ENCODE measurements around the gene CHSY3. TPM values are rescaled to one million over a fixed set of nuclear protein-coding genes. Genes with fewer than 3 reads are reported as not detected.

The CHSY3 gene
- total RNA-seq, 1 donor: 9.9 TPM

GRCh38 chr5:130011986-130012385, 107.7 kb downstream of the CHSY3 start:
- TF ChIP-seq CTCF (IDR thresholded peaks at IDR 0.05; ENCODE audit: insufficient read depth, low read depth, low read length): no peak
- DNase-seq (ENCODE audit: low read depth): no peak
- no peak overlapping the region for H3K4me3 ChIP-seq (ENCODE audit: low read depth, low read length)

- DNase-seq (ENCODE audit: low read depth): no peak
- no peak overlapping the region for H3K4me3 ChIP-seq (ENCODE audit: low read depth, low read length)
- no peak for TF ChIP-seq CTCF (IDR thresholded peaks at IDR 0.05; ENCODE audit: insufficient read depth, low read depth, low read length)
Measured at GRCh38 chr5:130017173-130017572, 112.9 kb downstream of the CHSY3 start.

- no peak for TF ChIP-seq CTCF (IDR thresholded peaks at IDR 0.05; ENCODE audit: insufficient read depth, low read depth, low read length)
- no peak overlapping the region for H3K4me3 ChIP-seq (ENCODE audit: low read depth, low read length)
- DNase-seq (ENCODE audit: low read depth): no peak
Measured at GRCh38 chr5:130018641-130019040, 114.4 kb downstream of the CHSY3 start.

- DNase-seq (ENCODE audit: low read depth): no peak
- H3K4me3 ChIP-seq (ENCODE audit: low read depth, low read length): no peak overlapping the region
- no peak for TF ChIP-seq CTCF (IDR thresholded peaks at IDR 0.05; ENCODE audit: insufficient read depth, low read depth, low read length)
Measured at GRCh38 chr5:130021000-130021399, 116.7 kb downstream of the CHSY3 start.

- no peak for TF ChIP-seq CTCF (IDR thresholded peaks at IDR 0.05; ENCODE audit: insufficient read depth, low read depth, low read length)
- DNase-seq (ENCODE audit: low read depth): no peak
- no peak overlapping the region for H3K4me3 ChIP-seq (ENCODE audit: low read depth, low read length)
Measured at GRCh38 chr5:130021876-130022275, 117.6 kb downstream of the CHSY3 start.

- no peak for DNase-seq (ENCODE audit: low read depth)
- no peak for TF ChIP-seq CTCF (IDR thresholded peaks at IDR 0.05; ENCODE audit: insufficient read depth, low read depth, low read length)
- H3K4me3 ChIP-seq (ENCODE audit: low read depth, low read length): no peak overlapping the region
Measured at GRCh38 chr5:130023604-130024003, 119.3 kb downstream of the CHSY3 start.

GRCh38 chr5:130024006-130024405, 119.7 kb downstream of the CHSY3 start:
- DNase-seq (ENCODE audit: low read depth): no peak
- no peak overlapping the region for H3K4me3 ChIP-seq (ENCODE audit: low read depth, low read length)
- no peak for TF ChIP-seq CTCF (IDR thresholded peaks at IDR 0.05; ENCODE audit: insufficient read depth, low read depth, low read length)
